AG10803 (cell line): Measurements from ENCODE around the gene MTA3.
"Not testable (repeated sequence)": the region's sequence is repeated elsewhere in the genome, so short reads cannot be mapped to it uniquely, and the experiment has no call there.

Experiments
- DNase-seq: peaks from one replicate; pipeline ENCODE4 v3.0.0; 2010; ENCODE audit warnings: low read depth
- H3K4me3 ChIP-seq: 2 replicates; pipeline ENCODE4 v1.5.1; 2011; ENCODE audit warnings: mild to moderate bottlenecking, low read length, control low read depth
- TF ChIP-seq, protein P1 (sequence below): conservative IDR thresholded peaks from 2 replicates; pipeline ENCODE4 v1.5.1; 2011; ENCODE audit warnings: mild to moderate bottlenecking, low read length, control low read depth, inconsistent platforms

MTA3 gene

DNA sequence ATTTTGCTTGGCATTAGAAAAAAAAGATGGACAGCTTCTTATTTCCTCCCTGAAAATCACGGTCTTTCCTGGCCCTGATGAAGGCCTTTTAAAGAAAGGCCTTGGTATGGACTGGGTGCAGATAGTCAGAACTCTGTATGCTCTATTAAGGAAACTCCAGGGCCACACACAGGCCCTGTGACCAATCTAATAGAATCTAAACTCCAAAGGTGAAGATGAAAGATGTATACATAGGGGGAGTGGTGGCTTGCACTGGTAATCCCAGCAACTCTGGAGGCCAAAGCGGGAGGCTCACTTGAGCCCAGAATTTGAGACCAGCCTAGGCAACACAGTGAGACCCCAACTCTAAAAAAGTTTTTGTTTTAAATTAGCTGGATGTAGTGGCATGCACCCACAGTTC lies 158.2 kb downstream of the MTA3 start:
- TF ChIP-seq, protein P1, sequence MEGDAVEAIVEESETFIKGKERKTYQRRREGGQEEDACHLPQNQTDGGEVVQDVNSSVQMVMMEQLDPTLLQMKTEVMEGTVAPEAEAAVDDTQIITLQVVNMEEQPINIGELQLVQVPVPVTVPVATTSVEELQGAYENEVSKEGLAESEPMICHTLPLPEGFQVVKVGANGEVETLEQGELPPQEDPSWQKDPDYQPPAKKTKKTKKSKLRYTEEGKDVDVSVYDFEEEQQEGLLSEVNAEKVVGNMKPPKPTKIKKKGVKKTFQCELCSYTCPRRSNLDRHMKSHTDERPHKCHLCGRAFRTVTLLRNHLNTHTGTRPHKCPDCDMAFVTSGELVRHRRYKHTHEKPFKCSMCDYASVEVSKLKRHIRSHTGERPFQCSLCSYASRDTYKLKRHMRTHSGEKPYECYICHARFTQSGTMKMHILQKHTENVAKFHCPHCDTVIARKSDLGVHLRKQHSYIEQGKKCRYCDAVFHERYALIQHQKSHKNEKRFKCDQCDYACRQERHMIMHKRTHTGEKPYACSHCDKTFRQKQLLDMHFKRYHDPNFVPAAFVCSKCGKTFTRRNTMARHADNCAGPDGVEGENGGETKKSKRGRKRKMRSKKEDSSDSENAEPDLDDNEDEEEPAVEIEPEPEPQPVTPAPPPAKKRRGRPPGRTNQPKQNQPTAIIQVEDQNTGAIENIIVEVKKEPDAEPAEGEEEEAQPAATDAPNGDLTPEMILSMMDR = no peak

DNA sequence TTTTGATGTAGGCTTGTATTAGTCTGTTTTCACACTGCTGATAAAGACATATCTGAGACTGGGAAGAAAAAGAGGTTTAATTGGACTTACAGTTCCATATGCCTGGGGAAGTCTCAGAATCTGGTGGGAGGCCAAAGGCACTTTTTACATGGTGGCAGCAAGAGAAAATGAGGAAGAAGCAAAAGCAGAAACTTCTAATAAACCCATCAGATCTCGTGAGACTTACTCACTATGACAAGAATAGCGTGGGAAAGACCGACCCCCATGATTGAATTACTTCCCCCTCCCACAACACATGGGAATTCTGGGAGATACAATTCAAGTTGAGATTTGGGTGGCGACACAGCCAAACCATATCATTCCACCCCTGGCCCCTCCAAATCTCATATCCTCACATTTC lies 162.9 kb downstream of the MTA3 start:
- H3K4me3 ChIP-seq, DNase-seq: not testable (repeated sequence)

More for the DNA sequence above, 158.2 kb downstream of the MTA3 start:
- H3K4me3 ChIP-seq = no peak overlapping the region
- no peak for DNase-seq

DNA sequence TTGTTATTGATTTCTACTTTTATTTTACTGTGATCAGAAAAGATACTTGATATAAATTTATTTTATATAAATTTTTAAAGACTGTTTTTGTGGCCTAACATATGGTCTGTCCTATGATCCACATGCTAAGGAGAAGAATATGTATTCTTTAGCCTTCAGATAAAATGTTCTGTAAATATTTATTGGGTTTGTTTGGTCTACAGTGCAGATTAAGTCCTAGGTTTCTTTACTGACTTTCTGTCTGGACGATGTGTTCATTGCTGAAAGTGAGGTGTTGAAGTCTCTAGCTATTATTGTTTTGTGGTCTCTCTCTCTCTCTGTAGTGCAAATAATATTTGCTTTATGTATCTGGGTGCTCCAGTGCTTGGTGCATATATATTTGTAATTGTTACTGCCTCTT lies 165.4 kb downstream of the MTA3 start:
- DNase-seq = no peak
- TF ChIP-seq, protein P1 = no peak
- no peak overlapping the region for H3K4me3 ChIP-seq

DNA sequence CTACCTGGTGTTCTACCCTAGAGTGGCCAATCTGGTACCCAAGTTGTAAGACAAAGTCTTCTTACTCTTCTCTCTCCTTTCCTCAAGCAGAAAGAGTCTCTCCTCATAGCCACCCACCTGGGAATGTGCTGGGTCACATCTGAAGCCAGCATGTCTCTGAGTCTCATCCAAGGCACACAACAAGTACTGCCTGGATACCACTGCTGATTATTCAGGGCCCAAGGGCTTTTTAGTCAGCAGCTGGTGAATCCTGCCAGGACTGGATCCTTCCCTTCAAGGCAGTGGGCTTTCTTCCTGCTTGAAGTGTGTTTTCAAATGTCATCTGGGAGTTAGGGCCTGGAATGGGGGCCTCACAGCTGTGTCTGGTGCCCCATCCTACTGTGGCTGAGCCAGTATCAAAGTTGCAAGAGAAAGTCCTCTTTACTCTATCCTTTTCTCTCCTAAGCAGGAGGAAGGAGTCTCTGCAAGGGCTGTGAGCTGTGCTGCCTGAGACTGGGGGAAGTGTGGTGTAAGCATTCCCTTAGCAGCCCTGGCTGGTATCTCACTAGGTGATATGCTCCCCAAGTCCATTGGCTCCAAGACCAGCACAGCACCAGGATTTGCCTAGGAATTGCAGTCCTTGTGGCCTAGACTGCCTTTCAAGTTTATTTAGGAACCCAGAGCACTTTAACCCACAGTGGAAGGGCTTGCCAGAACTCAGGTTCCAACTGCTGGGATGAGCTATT lies 168.3 kb downstream of the MTA3 start:
- no peak overlapping the region for H3K4me3 ChIP-seq
- DNase-seq = no peak
- TF ChIP-seq, protein P1 = no peak

DNA sequence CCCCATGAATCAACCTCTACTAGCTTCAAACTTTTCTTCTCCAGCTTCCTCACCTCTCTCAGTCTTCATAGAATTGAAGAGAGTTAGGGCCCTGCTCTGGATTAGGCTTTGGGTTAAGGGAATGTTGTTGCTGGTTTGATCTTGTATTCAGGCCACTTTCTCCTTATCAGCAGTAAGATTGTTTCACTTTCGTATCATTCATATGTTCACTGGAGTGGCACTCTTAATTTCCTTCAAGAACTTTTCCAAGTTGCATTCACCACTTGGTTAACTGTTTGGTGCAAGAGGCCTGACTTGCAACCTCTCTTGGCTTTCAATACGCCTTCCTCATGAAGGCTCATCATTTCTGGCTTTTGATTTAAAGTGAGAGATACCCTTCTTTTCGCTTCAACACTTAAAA lies 172.7 kb downstream of the MTA3 start:
- H3K4me3 ChIP-seq = no peak overlapping the region
- TF ChIP-seq, protein P1 = no peak
- DNase-seq = no peak

DNA sequence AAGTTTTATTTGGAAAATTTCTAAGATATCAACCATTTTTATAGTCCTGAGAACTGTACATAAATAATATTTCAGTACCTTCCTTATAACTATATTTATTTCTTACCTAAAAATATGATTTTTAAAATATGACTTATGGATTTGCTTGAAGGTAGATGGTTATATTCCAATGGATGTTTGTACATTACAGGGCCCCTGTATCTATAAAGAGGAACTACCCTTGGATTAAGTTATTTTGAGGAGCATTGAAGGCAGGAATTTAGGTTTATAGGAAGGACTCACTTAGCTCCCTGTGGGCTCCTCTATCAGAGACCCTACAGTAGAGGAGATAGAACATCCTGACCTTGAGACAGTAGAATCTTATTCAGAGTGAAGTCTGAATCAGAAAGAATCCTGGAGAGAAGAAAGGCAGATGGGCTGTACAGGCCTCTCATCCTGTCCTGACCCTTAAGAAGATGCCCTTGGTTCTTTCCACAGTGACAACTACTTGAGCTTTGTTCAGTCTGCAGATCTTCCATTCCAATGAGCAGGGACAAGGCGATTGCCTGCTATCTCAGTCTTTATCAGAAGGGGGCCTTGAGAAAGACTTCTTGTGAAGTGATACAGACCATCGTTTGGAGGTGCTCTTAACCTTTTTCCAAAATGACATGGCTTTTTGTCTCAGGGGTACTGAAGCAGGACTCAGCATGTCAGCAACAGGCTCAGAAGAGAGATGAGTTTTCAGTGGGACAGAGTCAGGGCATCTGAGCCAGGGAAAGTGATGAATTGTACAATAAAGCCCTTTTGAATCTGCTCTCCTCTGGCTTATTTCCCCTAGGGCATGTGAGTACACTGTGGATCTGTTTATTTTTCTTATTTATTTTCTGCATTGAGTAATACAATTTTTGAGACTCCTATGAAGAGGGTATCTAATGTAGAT lies 174.6 kb downstream of the MTA3 start:
- no peak for DNase-seq
- H3K4me3 ChIP-seq = no peak overlapping the region
- TF ChIP-seq, protein P1 = no peak

DNA sequence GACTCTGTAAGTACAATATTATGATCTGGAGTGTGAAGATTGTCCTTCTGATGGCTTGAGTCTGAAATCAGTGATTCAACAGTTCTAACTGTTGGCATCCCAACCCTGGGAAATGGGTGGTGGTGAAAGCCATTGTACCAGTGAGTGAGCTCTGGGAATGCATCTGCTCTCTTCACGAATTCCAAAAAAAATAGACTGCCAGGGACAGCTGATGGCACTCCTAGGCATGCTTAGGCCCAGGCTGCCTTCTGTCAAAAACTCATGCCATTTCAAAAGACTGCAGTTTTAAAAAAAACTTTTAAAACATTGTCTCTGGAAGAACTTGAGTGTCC lies 175.2 kb downstream of the MTA3 start:
- no peak overlapping the region for H3K4me3 ChIP-seq
- TF ChIP-seq, protein P1 = no peak
- DNase-seq = no peak
